ENCODE data around the gene COL15A1.
"Not testable (repeated sequence)": the region's sequence is repeated elsewhere in the genome, so short reads cannot be mapped to it uniquely, and the experiment has no call there.

COL15A1 gene

DNA sequence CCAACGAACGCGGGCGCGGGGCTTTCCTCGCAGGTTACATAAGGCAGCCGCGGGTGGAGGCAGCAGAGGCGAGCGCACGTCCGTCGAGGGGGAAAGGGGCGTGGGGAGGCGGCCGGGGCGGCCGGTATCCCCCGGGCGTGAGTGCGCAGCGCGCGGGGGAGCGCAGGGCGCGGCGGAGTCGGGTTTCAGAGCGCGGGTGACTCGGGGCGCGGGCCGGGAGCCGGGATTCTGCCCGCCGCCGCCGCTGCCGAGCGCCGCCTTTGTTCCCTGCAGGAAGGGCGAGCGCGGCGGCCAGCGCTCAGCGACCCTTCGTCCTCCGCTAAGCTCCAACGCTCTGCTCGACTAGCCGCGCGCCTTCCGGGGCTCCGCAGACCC, at the start of gene COL15A1:
TSS of gene COL15A1 (plus strand) at position 226 of the 375 bp plus-strand sequence. CDS start 155 bp downstream, outside the sequence.
- no peak for DNase-seq

- no peak for DNase-seq
Measured at GRCh38 chr9:98894171-98894570, 49.5 kb upstream of the COL15A1 start.

GRCh38 chr9:98894761-98895160, 48.9 kb upstream of the COL15A1 start:
- DNase-seq = no peak

GRCh38 chr9:98896632-98897031, 47.1 kb upstream of the COL15A1 start:
- no peak for DNase-seq

DNA sequence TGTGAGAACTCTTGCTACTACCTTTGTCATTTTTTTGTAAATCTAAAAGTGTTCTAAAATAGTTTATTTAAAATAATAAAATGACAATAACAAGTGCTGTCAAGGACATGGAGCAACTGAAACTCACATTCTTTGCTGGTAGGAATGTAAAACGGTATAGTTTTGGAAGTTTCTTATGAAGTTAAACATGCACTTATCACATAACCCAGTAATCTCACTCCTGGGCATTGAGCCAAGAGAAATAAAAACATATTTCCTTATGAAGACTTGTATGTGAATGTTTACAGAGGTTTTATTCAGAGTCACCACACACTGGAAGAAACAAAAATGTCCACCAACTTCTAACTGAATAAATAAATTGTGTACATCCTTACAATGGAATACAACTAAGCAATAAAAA, 46.0 kb upstream of the COL15A1 start:
- DNase-seq = no peak

- peak in 7 of 56 donors; percentile 6 to 56 (median 24) for DNase-seq
Measured at GRCh38 chr9:98899408-98900056, 44.2 kb upstream of the COL15A1 start.

GRCh38 chr9:98900244-98900643, 43.5 kb upstream of the COL15A1 start:
- no peak for DNase-seq

- no peak for DNase-seq
Measured at GRCh38 chr9:98900725-98901124, 43.0 kb upstream of the COL15A1 start.

- not testable (repeated sequence) for DNase-seq
Measured at GRCh38 chr9:98901843-98902242, 41.9 kb upstream of the COL15A1 start.

DNA sequence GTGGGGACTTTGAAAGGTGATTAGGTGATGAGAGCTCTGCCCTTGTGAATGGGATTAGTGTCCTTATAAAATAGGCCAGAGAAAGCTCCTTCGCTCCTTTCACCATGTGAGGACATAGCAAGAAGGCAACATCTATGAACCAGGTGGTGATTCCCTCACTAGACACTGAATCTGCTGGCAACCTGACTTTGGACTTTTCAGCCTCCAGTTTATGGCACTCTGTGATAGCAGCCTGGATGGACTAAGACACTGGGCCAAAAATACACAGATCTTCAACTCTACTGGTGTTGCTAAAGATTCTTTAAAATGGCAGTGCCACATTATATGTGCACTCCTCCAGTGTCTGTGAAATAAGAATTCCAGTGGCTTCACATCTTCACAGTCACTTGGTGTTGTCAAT, 41.2 kb upstream of the COL15A1 start:
- no peak for DNase-seq

GRCh38 chr9:98902925-98903324, 40.8 kb upstream of the COL15A1 start:
- DNase-seq = no peak

GRCh38 chr9:98903961-98904411, 39.7 kb upstream of the COL15A1 start:
- DNase-seq = no peak

- no peak for DNase-seq
Measured at GRCh38 chr9:98905015-98905414, 38.7 kb upstream of the COL15A1 start.

DNA sequence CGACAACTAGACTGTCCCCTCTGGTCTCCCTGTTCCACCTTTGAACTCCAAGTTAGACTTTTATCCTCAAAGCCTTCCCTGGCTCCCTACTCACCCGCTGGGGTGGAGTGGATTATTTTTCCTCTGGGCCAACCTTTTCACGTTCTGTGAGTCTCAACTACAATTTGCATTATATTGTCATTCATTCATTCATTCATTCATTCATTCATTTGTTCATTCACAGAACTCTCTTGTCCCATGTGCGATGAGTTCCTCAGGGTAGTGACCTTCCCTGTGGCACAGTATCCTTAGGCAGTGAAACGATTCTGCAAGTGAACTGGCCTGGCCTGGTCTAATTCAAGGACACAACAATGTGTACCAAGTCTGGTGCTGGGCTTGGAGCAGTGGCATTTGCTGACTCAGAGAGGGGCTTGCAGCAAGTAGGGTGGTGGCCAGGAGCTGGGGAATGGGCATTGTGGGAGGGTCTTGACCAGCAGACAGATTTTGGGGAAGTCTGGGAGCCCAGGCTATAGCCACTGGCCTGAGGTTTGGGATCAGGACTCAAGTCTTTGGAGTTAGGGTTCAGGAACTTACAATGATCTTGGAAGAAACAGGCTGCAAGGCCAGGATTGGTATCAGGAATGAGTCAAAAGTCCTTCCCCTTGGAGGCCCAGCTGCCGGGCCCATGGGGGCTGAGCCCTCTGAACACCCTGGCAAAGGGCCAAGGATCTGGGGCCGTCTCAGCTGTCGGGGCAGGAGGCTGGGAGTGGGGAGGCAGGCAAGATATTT, 37.2 kb upstream of the COL15A1 start:
- no peak for DNase-seq

- no peak for DNase-seq
Measured at GRCh38 chr9:98907055-98907454, 36.7 kb upstream of the COL15A1 start.

DNA sequence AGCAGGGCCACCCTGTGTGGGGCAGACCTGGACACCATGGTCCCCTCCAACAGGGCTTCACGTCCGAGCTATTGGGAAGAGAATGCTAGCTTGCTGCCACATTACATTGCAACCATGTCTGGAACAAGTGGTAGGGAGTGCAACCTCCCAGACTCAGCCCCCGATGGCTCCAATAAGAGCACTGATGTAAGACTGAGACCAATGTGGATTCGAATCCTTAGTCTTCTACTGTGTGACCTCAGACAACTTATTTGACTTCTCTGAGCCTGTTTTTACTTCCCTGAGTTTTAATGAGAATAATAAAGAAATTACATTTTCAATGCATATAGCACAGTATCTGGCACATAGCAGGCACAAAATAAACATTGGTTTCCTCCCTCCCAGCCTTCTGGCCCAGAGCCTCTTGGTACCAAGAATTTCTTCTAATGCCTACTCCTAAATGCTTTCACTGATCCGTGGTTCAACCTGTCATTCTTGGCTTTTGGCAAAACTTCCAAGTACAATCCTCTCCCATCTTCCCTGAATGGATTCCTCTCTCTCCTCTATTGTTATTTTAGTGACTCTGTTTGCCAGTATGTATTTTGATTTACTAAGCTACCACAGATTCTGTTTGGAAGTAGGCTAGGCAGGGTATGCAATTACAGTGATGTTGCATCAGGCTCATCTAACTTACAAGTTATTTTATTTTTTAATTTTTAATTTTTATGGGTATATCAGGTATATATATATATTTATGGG, 34.6 kb upstream of the COL15A1 start:
- no peak for DNase-seq

GRCh38 chr9:98909935-98910334, 33.8 kb upstream of the COL15A1 start:
- no peak for DNase-seq

GRCh38 chr9:98911042-98911441, 32.7 kb upstream of the COL15A1 start:
- DNase-seq = no peak

DNA sequence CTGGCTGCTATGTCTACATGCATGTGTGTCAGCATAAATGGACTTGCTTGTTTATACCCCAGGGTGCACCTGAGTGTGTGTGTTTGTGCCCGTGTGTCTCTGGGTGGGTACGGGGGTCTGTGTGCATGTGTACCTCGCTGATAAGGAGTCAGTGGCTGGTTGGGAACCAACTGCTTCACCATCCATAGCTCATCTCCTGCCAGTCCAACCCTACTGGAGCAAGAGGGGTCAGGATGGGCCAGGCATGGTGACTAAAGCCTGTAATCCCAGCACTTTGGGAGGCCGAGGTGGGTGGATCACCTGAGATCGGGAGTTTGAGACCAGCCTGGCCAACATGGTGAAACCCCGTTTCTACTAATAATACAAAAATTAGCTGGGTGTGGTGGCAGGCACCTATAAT, 32.0 kb upstream of the COL15A1 start:
- DNase-seq = not testable (repeated sequence)

- DNase-seq = no peak
Measured at GRCh38 chr9:98912450-98912849, 31.3 kb upstream of the COL15A1 start.

DNA sequence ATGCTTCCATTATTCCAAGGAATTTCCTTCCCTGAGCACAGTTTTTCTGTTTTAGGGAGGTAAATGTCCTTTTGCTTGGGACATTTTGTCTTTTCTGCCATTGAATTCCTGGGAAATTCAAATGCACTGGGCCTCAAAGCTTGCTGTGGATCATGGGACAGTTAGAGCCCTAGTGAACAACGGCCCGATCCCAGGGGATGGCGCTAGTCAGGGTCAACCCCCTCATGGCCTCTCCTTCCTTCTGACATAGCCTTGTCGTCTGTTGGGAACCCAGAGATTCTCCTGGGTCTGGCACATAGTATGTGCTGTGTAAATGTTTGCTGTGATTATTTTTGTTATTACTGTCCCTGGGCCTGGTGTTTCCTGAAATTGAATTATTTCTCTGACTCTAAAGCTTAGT, 30.7 kb upstream of the COL15A1 start:
- no peak for DNase-seq

DNA sequence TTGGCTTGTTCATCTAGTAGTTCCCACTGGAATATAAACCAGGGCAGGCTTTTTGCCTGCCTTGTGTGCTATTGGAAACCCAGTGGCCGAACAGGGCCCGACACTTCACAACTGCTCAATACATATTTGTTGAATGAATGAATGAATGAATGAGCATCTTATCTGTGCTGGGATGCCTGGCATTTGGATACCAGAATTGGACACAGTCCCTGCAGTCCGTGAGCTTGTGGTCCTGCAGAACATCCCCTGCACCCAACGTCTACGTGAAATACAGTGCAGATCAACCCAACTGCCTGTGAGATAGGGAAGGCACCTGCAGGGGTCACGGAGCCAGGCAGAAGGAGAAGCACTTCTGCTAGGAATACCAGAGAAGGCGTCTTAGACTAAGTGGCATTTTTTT, 30.0 kb upstream of the COL15A1 start:
- DNase-seq = no peak

Data from amygdala (tissue), 56 donors.